Measurements from ENCODE around the gene ARCN1. TPM values are rescaled to one million over a fixed set of nuclear protein-coding genes. Genes with fewer than 3 reads are reported as not detected.

ARCN1 gene
- total RNA-seq, 1 donor: 210 TPM

DNA sequence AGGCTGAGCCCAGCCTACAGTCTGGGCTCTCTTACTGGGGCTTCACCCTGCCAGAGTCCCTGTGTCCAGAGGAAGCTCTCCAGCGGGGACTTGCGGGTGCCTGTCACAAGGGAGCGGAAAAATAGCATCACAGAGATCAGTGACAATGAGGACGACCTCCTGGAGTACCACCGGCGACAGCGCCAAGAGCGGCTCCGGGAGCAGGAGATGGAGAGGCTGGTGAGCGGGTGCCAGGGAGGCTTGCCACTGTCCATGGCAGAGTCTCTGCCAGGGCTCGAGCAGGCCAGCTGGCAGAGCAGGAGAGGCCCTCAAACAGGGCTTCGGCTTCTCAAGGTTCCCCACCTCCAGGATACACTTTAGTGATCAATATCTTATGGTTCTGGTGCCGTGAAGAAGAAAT is 56.2 kb downstream of the ARCN1 start:
- TF ChIP-seq, protein P1, sequence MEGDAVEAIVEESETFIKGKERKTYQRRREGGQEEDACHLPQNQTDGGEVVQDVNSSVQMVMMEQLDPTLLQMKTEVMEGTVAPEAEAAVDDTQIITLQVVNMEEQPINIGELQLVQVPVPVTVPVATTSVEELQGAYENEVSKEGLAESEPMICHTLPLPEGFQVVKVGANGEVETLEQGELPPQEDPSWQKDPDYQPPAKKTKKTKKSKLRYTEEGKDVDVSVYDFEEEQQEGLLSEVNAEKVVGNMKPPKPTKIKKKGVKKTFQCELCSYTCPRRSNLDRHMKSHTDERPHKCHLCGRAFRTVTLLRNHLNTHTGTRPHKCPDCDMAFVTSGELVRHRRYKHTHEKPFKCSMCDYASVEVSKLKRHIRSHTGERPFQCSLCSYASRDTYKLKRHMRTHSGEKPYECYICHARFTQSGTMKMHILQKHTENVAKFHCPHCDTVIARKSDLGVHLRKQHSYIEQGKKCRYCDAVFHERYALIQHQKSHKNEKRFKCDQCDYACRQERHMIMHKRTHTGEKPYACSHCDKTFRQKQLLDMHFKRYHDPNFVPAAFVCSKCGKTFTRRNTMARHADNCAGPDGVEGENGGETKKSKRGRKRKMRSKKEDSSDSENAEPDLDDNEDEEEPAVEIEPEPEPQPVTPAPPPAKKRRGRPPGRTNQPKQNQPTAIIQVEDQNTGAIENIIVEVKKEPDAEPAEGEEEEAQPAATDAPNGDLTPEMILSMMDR (IDR thresholded peaks at IDR 0.05; ENCODE audit: insufficient read depth, low read length): no peak
- H3K4me3 ChIP-seq (ENCODE audit: low read depth, low read length): no peak overlapping the region
- no peak for DNase-seq (ENCODE audit: low read depth)

DNA sequence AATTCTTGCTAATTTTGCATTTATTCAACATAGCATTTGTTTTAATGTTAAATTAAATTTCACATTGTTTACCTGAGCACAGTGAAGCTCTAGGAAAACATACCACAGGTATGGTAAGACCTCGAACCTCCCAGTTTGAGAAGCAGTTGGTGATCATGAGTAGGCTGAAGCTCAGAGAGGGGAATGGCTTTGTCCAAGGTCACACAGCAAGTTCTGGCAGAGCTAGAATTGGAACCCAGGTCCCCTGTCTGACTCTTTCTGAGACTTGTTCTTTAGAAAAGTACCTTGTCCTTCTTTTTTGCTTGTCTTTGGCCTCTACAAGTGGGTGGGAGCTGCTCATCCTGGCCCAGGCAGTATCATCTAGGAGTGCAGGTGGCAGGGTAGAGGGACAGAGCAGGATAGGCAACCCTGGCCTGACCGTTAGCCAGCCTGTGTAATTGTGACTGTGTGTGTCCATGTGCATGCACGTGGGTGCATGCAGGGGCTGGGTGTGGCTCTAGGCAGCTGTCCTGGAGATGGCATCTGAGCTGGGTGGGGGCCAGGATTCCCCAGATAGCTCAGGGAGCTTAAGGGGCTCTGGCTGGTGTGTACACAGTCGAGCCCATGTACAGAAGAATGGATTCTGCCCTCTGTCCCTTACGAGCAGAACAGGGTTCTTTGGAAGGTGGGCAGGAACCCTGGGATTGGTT is 56.8 kb downstream of the ARCN1 start:
- TF ChIP-seq, protein P1 (IDR thresholded peaks at IDR 0.05; ENCODE audit: insufficient read depth, low read length): no peak
- no peak for DNase-seq (ENCODE audit: low read depth)
- H3K4me3 ChIP-seq (ENCODE audit: low read depth, low read length): no peak overlapping the region

DNA sequence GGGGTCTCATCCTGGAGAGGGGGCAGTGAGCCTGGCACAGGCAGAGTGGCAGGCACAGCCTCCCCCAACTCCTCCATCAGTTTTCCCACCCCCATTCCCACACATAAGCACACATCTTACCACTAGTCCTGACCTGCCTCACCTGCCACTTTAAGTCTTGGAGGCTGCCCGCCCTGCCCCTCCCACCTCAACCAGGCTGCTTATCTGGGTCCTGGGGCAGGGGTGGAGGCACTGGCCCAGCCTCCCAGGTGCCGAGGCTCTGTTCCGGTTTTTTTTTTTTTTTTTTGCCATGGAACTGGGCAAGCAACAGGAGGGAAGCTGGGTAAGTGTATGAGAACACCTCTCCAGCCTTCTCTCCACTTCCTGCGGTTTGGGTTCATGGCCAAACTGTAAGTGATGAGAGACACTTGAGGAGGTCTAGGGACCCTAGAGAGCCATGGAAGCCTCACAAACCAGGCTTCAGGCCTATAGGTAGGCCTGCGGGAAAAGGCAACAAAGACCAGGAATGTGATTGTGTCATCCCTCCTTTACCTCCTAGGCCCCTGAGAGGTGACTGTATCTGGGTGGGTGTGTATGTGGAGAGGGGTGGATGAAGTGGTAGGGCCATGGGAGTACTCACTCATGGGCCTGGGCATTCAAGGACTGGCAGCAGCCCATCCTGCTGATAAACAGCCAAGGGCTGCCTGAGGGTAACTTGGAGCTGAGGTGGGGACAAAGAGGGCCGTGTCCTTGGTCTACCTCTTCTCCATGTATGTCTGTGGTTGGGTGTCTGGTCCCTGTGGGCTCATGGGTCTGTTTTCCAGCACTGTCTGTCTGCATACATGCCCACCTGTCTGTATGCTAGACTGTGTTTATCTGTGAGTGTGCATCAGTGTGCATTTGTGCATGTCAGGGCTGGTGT is 57.8 kb downstream of the ARCN1 start:
- DNase-seq (ENCODE audit: low read depth): no peak
- TF ChIP-seq, protein P1 (IDR thresholded peaks at IDR 0.05; ENCODE audit: insufficient read depth, low read length): no peak
- H3K4me3 ChIP-seq (ENCODE audit: low read depth, low read length): no peak overlapping the region

DNA sequence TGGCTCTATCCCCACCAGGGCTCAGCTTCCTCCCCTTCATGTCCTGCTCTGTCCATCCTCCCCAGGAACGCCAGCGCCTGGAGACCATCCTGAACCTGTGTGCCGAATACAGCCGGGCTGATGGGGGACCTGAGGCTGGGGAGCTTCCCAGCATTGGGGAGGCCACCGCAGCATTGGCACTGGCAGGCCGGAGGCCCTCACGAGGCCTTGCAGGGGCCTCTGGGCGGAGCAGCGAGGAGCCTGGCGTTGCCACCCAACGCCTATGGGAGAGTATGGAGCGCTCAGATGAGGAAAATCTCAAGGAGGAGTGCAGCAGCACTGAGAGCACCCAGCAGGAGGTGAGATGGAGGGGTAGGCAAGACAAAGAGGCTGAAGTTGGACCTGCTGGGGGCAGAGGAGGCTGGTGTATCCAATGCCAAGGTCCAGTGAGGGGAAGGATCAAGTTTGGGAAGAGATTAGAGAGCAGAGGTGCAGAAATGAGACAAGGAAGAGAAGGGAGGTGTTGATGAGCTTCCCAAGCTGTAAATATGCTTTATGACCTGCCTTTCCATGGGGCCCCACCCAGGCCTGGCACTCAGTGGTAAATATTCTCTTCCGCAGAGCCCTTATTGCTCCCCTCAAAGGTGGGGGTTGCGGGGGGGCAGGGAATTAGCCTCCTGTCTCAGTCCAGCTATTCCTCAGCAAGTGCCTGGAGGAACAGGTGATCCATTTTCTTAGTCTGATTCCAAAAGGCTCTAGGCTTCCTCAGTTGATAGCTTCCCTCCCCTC is 59.1 kb downstream of the ARCN1 start:
- H3K4me3 ChIP-seq (ENCODE audit: low read depth, low read length): no peak overlapping the region
- no peak for DNase-seq (ENCODE audit: low read depth)
- TF ChIP-seq, protein P1 (IDR thresholded peaks at IDR 0.05; ENCODE audit: insufficient read depth, low read length): no peak

DNA sequence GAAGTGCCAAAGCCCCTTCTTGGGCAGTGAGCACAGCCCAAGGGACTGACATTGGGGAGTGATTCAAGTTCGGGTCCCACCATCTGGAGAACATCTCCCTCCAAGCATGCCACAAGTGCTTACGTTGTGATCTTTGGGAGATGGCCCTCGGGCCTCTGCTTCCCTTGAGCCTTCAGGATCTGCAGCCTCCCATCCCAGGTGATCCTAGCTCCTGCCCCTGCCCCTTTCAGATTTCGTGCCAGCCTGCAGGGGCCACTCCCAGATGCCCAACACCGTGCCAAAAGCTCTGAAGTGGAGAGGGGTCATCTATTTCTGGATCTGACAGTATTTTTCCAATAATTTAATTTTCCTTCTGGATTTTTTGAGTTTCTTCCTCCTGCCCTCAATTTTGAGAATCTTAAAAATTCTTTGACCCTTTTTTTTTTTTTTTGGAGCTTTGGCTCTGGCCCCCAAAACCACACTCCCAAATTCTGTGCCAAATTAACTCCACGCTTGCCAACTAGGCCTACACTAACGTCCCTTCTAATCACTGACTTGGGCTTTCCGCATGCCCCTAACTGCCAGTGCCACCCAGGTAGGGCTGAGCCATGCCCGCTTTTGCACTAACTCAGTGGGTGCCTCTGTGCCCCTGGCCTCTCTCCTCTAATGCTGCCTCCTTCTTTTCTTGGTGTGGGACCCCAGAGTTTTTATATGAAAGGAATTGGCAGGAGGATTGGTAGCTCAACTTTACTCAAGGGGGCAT is 60.5 kb downstream of the ARCN1 start:
- no peak overlapping the region for H3K4me3 ChIP-seq (ENCODE audit: low read depth, low read length)
- no peak for DNase-seq (ENCODE audit: low read depth)
- TF ChIP-seq, protein P1 (IDR thresholded peaks at IDR 0.05; ENCODE audit: insufficient read depth, low read length): no peak

DNA sequence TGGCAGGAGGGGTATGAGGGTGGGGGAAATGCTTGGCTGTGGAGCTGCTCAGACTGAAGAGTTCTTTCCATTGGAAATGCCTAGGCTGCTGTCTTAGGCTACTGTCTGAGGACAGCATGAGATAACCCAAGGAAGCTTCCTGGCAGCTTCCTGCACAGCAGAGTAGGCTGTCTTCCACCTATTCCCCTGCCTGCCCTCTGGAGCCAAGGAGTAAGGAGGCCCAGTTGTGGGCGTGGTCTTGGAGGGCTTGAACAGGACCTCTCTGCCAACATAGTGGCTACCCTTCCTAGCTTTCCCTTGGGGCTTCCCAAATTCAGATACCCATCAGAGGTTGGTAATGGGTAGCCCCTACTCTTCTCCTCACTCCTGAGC is 61.1 kb downstream of the ARCN1 start:
- TF ChIP-seq, protein P1 (IDR thresholded peaks at IDR 0.05; ENCODE audit: insufficient read depth, low read length): no peak
- H3K4me3 ChIP-seq (ENCODE audit: low read depth, low read length): no peak overlapping the region
- DNase-seq (ENCODE audit: low read depth): no peak

Data from fibroblast of the aortic adventitia (primary cell).